AG04450 (cell line): ENCODE measurements around the gene NPM1. TPM values are rescaled to one million over a fixed set of nuclear protein-coding genes. Genes with fewer than 3 reads are reported as not detected.

Source experiments
- CTCF ChIA-PET: fragments of 300-600, 350-600 bp; formaldehyde crosslinking; extraction: SDS; loops from one replicate; lab custom pipeline; 2022; ENCODE audit warnings: antibody characterized with exemption, inconsistent platforms; lab: Charles Lee
- POLR2A ChIA-PET: fragments of 350-600 bp; formaldehyde crosslinking; extraction: SDS; loops from one replicate; lab custom pipeline; 2021; ENCODE audit warnings: antibody characterized with exemption, inconsistent platforms; lab: Yijun Ruan, JAX
- DNase-seq: peaks from one replicate; pipeline ENCODE4 v3.0.0-alpha.2; 2011; ENCODE audit warnings: low read depth, low spot score
- H3K27ac ChIP-seq: one replicate; pipeline ENCODE4 v1.5.1; 2012; ENCODE audit warnings: low read depth, low read length, control low read depth
- H3K27me3 ChIP-seq: one replicate; pipeline ENCODE4 v1.6.0; 2012; ENCODE audit warnings: low read length; ENCODE audit not compliant: control insufficient read depth, insufficient read depth
- H3K4me3 ChIP-seq: 2 replicates; pipeline ENCODE4 v1.5.1; 2011; ENCODE audit warnings: mild to moderate bottlenecking, low read depth, low read length, control low read depth
- H3K9me3 ChIP-seq: 2 replicates; pipeline ENCODE4 v1.5.1; 2012; ENCODE audit warnings: low read length; ENCODE audit not compliant: control insufficient read depth, insufficient read depth
- polyA plus RNA-seq: library from polyadenylated mRNA; depleted of rRNA; stranded (reverse); fragments of >200 nt; gene quantifications from 2 replicates; pipeline ENCODE4 v1.2.3, GENCODE V29; 2011
- TF ChIP-seq, protein P1 (sequence below): IDR thresholded peaks from 2 replicates; pipeline ENCODE4 v1.5.1; 2011; ENCODE audit warnings: low read depth, low read length, control low read depth, inconsistent platforms

Gene NPM1
- polyA plus RNA-seq, 1 experiment: 2,664 TPM

DNA sequence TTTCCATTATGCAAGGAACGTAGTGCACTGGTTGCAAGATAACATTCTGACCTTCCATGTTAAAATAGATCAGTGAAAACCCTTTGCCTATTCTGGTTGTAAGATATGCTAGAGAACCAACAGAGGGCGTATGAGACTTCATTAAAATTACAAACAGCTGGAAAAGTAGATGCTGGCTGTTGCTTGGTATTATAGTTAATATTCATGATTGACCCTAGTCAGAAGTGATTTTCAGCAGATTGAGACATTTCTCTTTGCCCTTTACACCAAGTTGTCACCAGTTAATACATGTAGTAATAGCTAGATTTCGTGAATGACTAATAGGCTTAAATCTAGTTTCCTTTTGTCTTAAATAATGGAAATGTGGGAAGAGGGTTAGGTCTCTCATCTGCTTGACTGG lies 18.0 kb downstream of the NPM1 start:
- DNase-seq: no peak
- H3K4me3 ChIP-seq: no peak overlapping the region
- H3K27ac ChIP-seq: no peak overlapping the region
- TF ChIP-seq, protein P1, sequence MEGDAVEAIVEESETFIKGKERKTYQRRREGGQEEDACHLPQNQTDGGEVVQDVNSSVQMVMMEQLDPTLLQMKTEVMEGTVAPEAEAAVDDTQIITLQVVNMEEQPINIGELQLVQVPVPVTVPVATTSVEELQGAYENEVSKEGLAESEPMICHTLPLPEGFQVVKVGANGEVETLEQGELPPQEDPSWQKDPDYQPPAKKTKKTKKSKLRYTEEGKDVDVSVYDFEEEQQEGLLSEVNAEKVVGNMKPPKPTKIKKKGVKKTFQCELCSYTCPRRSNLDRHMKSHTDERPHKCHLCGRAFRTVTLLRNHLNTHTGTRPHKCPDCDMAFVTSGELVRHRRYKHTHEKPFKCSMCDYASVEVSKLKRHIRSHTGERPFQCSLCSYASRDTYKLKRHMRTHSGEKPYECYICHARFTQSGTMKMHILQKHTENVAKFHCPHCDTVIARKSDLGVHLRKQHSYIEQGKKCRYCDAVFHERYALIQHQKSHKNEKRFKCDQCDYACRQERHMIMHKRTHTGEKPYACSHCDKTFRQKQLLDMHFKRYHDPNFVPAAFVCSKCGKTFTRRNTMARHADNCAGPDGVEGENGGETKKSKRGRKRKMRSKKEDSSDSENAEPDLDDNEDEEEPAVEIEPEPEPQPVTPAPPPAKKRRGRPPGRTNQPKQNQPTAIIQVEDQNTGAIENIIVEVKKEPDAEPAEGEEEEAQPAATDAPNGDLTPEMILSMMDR: peak; percentile 51
- POLR2A ChIA-PET: no interaction called here
- no peaks in the 10 kb centered on the region for H3K27me3 ChIP-seq
- CTCF ChIA-PET: interaction anchor here (0.6 to 2.1 kb wide), 8 partner anchors 9 to 506 kb away, joined by 3 to 21 read pairs (median 5); partner anchors contain the start of gene FGF18
- no peaks in the 10 kb centered on the region for H3K9me3 ChIP-seq

DNA sequence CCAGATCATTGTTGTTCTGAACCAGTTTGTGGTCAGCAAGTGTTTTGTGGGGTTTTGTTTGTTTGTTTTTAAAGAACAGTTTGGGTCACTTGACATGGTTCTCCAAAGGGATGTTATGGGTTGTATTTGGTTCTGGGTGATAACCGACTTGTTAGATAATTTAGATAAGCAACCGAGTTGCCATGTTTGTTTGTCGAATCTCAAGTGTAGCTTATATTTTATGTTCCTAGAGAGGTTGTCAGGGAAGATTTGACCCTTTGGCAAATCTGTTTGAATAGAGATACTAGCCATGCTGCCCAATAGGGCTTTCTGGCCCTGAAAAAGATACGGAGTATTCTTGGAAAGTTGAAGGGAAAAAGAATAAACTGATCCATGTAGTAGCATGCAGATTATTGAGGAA lies 19.6 kb downstream of the NPM1 start:
- TF ChIP-seq, protein P1: no peak

DNA sequence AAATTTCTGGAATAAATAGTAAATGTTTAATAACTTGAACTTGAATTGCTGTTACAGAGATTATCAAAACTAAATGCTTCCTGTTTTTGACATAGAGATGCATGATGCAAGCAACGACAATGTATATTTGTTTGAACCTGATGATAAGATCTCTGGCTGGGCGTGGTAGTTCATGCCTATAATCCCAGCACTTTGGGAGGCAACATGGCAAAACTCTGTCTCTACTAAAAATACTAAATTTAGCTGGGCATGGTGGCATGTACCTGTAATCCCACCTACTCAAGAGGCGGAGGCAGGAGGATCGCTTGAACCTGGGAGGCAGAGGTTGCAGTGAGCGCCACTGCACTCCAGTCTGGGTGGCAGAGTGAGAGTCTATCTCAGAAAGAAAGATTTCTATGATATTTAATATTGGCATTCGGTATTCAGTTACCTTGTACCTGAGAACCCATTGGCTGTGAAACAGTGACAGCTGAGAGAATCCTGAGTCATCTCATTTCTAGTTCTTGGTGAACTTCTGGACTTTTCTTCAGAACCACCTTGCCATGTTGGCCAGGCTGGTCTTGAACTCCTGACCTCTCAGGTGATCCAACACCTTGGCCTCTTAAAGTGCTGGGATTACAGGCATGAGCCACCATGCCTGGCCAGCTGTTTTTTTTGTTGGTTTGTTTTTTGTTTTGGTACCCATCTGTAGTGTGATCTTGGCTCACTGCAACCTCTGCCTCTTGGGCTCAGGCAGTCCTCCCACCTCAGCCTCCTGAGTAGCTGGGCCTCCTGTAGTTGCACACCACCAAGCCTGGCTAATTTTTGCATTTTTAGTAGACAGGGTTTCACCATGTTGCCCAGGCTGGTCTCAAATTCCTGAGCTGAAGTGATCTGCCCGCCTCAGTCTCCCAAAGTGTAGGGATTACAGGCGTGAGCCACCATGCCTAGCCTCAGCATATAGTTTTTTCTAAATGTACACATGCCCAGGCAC lies 21.8 kb downstream of the NPM1 start:
- CTCF ChIA-PET: interaction anchor here (1.2 to 1.8 kb wide), 3 partner anchors 9 to 503 kb away, joined by 3 to 6 read pairs (median 3); no protein-coding TSS in a partner anchor

More for the DNA sequence above, 19.6 kb downstream of the NPM1 start:
- Histone ChIP-seq H3K9me3 (no peaks in the 10 kb centered on the region), H3K4me3 (no peak overlapping the region), H3K27me3 (no peaks in the 10 kb centered on the region), H3K27ac (no peak overlapping the region)
- POLR2A ChIA-PET: no interaction called here
- DNase-seq: no peak
- CTCF ChIA-PET: no interaction called here

DNA sequence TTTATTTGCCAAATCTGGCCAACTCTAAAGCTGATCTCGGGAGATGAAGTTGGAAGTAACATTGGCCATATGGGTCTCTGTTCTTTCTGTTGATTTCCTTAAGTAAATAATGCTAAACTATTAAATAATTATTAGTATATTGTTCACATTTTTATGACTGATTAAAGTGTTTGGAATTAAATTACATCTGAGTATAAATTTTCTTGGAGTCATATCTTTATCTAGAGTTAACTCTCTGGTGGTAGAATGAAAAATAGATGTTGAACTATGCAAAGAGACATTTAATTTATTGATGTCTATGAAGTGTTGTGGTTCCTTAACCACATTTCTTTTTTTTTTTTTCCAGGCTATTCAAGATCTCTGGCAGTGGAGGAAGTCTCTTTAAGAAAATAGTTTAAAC lies 22.5 kb downstream of the NPM1 start:
- TF ChIP-seq, protein P1: no peak
- ChIA-PET POLR2A (interaction anchor here (1.3 kb wide), 1 partner anchor 22 kb away, joined by 3 read pairs; no protein-coding TSS in a partner anchor), CTCF (interaction anchor here (1.6 kb wide), 1 partner anchor 502 kb away, joined by 3 read pairs; no protein-coding TSS in a partner anchor)
- no peak for DNase-seq
- Histone ChIP-seq H3K4me3 (no peak overlapping the region), H3K27ac (no peak overlapping the region), H3K27me3 (no peaks in the 10 kb centered on the region), H3K9me3 (no peaks in the 10 kb centered on the region)

More for the DNA sequence above, 21.8 kb downstream of the NPM1 start:
- Histone ChIP-seq H3K27ac (no peak overlapping the region), H3K4me3 (no peak overlapping the region), H3K9me3 (no peaks in the 10 kb centered on the region), H3K27me3 (no peaks in the 10 kb centered on the region)
- POLR2A ChIA-PET: interaction anchor here (1.3 kb wide), 1 partner anchor 21 kb away, joined by 3 read pairs; no protein-coding TSS in a partner anchor
- no peak for DNase-seq
- TF ChIP-seq, protein P1: no peak
